ENCODE measurements around the gene CSTPP1. TPM values are rescaled to one million over a fixed set of nuclear protein-coding genes. Genes with fewer than 3 reads are reported as not detected.
A peak's percentile ranks its signal among the peaks of the same experiment; 100 is the strongest.

The CSTPP1 gene
- total RNA-seq, 1 donor from 2014 or later: 58.5 TPM

DNA sequence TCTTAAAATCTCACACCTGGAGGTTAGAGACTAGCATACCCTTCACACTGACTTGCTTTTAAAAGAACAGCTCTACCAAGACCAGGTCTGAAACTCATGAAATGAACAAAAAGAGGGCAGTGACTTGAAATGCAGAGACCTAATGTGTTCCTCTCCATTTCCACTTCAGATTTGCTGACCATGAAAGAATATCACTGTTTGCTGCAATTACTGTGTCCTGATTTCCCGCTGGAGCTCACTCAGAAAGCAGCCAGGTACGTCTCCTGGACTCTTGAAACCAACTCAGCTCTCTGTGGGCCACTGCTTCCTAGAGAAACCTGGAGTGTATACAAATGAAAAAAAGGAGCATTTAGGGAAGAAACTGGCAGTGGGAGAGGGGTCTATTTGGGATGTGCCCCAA, 200.9 kb downstream of the CSTPP1 start:
- no peak for DNase-seq (ENCODE audit: low read depth, low spot score)
- no peaks in the 10 kb centered on the region for H3K27me3 Mint-ChIP-seq (ENCODE audit: low read depth)
- H3K9me3 Mint-ChIP-seq: no peaks in the 10 kb centered on the region
- TF ChIP-seq, protein P1, sequence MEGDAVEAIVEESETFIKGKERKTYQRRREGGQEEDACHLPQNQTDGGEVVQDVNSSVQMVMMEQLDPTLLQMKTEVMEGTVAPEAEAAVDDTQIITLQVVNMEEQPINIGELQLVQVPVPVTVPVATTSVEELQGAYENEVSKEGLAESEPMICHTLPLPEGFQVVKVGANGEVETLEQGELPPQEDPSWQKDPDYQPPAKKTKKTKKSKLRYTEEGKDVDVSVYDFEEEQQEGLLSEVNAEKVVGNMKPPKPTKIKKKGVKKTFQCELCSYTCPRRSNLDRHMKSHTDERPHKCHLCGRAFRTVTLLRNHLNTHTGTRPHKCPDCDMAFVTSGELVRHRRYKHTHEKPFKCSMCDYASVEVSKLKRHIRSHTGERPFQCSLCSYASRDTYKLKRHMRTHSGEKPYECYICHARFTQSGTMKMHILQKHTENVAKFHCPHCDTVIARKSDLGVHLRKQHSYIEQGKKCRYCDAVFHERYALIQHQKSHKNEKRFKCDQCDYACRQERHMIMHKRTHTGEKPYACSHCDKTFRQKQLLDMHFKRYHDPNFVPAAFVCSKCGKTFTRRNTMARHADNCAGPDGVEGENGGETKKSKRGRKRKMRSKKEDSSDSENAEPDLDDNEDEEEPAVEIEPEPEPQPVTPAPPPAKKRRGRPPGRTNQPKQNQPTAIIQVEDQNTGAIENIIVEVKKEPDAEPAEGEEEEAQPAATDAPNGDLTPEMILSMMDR (conservative IDR thresholded peaks at IDR 0.05): no peak
- H3K27ac Mint-ChIP-seq (ENCODE audit: unreplicated experiment): no peak overlapping the region
- H3K4me3 Mint-ChIP-seq: no peak overlapping the region
- H3K4me1 Mint-ChIP-seq: no peaks in the 10 kb centered on the region
- H3K36me3 Mint-ChIP-seq (ENCODE audit: low read depth): peaks cover 9% of the 10 kb centered on the region

DNA sequence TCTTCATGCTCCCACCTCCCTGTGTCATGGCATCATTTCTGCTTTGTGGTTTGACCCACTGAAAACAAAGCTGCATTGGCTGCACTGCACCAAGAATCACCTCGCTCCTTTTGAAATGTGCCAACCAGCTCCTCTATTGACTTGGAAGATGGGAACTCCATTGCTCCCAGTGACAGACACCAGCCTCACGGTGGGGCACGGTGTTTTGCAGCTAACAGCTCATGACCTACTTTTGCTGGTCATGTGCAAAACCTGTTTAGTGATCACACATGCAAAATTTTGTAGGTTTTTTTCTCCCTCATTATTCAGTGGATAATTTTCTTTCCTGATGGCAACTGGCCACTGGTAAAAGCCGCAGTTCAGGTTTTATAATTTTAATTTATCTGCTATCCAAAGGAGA, 203.3 kb downstream of the CSTPP1 start:
- TF ChIP-seq, protein P1 (conservative IDR thresholded peaks at IDR 0.05): no peak
- Mint-ChIP-seq H3K36me3 (ENCODE audit: low read depth) (peaks cover 9% of the 10 kb centered on the region), H3K27me3 (ENCODE audit: low read depth) (no peaks in the 10 kb centered on the region), H3K4me1 (no peaks in the 10 kb centered on the region), H3K4me3 (no peak overlapping the region), H3K27ac (ENCODE audit: unreplicated experiment) (peak overlapping the region; percentile 51), H3K9me3 (no peaks in the 10 kb centered on the region)
- DNase-seq (ENCODE audit: low read depth, low spot score): no peak

DNA sequence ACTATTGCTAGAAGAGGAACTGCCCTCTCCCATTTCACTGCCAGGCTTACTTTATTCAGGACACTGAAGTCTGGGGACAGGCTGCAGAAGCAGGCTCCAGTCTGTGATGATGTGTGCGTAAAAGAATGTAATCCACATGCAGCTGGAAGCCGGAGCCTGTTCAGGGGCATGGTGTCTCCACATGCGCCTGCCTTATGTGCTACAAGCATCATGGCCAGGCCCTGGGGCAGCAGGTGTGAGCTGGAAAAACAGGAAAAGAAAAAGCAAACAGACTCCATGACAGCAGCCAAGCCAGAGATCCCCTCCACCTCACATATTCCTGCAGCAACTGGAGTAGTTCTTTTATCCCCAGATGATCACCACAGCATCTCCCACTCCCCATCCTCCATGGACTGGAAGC, 206.8 kb downstream of the CSTPP1 start:
- TF ChIP-seq, protein P1 (conservative IDR thresholded peaks at IDR 0.05): no peak
- no peaks in the 10 kb centered on the region for H3K4me1 Mint-ChIP-seq
- no peak overlapping the region for H3K4me3 Mint-ChIP-seq
- no peaks in the 10 kb centered on the region for H3K9me3 Mint-ChIP-seq
- H3K36me3 Mint-ChIP-seq (ENCODE audit: low read depth): no peaks in the 10 kb centered on the region
- DNase-seq (ENCODE audit: low read depth, low spot score): no peak
- peak overlapping the region; percentile 69 for H3K27ac Mint-ChIP-seq (ENCODE audit: unreplicated experiment)
- no peaks in the 10 kb centered on the region for H3K27me3 Mint-ChIP-seq (ENCODE audit: low read depth)

DNA sequence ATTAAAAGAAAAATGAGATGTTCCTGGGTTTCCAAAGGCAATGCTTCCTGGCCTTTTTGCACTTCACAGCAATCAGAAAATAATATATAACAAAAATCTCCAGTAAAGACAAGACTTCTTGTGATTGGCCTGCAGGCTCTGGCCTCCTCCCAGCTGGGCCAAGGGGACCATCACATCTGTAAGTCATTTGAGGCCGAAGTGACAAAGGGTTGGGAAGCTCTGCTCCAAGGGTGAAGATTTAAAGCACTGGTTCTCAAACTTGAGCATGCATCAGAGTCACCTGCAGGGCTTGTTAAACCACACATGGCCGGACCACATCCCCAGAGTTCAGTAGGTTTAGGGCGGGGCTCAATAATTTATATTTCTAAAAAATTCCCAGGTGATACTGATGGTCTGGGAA, 208.0 kb downstream of the CSTPP1 start:
- Mint-ChIP-seq H3K27me3 (ENCODE audit: low read depth) (no peaks in the 10 kb centered on the region), H3K4me1 (no peaks in the 10 kb centered on the region), H3K9me3 (no peaks in the 10 kb centered on the region), H3K27ac (ENCODE audit: unreplicated experiment) (no peak overlapping the region), H3K36me3 (ENCODE audit: low read depth) (no peaks in the 10 kb centered on the region), H3K4me3 (no peak overlapping the region)
- TF ChIP-seq, protein P1 (conservative IDR thresholded peaks at IDR 0.05): no peak
- DNase-seq (ENCODE audit: low read depth, low spot score): no peak

DNA sequence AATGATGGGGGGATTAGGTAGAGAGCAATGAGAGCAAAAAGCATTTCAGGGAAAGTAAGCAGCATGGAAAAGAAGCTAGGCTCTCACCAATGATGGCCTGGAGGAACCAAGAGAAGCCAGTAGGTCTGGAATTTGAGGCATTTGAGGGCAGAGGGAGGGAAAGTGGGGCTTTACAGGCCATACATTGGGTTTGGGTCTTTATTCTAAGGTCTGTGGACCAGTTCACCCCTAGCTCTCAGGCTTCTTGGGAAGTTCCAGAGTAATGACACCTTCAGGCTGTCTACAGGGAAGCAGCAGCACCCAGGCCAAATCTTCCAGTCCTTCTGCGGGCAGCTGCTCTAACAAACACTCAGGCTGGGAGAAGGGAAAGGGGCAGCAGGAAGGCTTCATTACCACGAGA, 210.7 kb downstream of the CSTPP1 start:
- Mint-ChIP-seq H3K4me3 (no peak overlapping the region), H3K27me3 (ENCODE audit: low read depth) (no peaks in the 10 kb centered on the region)

More for the DNA sequence above, 210.7 kb downstream of the CSTPP1 start:
- TF ChIP-seq, protein P1 (conservative IDR thresholded peaks at IDR 0.05): no peak
- Mint-ChIP-seq H3K36me3 (ENCODE audit: low read depth) (no peaks in the 10 kb centered on the region), H3K4me1 (no peaks in the 10 kb centered on the region), H3K9me3 (no peaks in the 10 kb centered on the region), H3K27ac (ENCODE audit: unreplicated experiment) (no peak overlapping the region)
- no peak for DNase-seq (ENCODE audit: low read depth, low spot score)

All from neural crest cell (in vitro differentiated cells).